Small intestine (tissue), 7 donors: ENCODE results near the gene MLXIPL. TPM values are rescaled to one million over a fixed set of nuclear protein-coding genes. Genes with fewer than 3 reads are reported as not detected.

Source experiments
- DNase-seq, 2 donors: peaks; one replicate each; pipeline versions ENCODE4 v3.0.0 to v3.0.0-alpha.2; 2013
- FAIRE-seq: peaks from 2 replicates; lab custom pipeline; 2012; peaks lifted over from hg19 to GRCh38; lab: Jason Lieb, UNC
- H3K27ac ChIP-seq, 3 donors: one replicate each; pipeline ENCODE4 v1.5.1; 2013; ENCODE audit warnings: low read length in 2 of 3, mild to moderate bottlenecking in 2 of 3, control low read depth in 1 of 3, inconsistent platforms in 1 of 3, low read depth in 1 of 3, moderate library complexity in 1 of 3
- H3K27me3 ChIP-seq, 3 donors: one replicate each; pipeline ENCODE4 v1.6.1; 2013; ENCODE audit warnings: low read length in 3 of 3, inconsistent platforms in 1 of 3; ENCODE audit not compliant: control insufficient read depth in 3 of 3, insufficient read depth in 3 of 3
- H3K36me3 ChIP-seq, 3 donors: one replicate each; pipeline ENCODE4 v1.6.1; 2013; ENCODE audit warnings: low read length in 3 of 3, inconsistent platforms in 1 of 3, low read depth in 1 of 3, mild to moderate bottlenecking in 1 of 3, moderate library complexity in 1 of 3; ENCODE audit not compliant: control insufficient read depth in 3 of 3, insufficient read depth in 2 of 3
- H3K4me1 ChIP-seq, 3 donors: one replicate each; pipeline ENCODE4 v1.6.1; 2013; ENCODE audit warnings: low read length in 2 of 3, inconsistent platforms in 1 of 3, low read depth in 1 of 3, mild to moderate bottlenecking in 1 of 3, moderate library complexity in 1 of 3; ENCODE audit not compliant: control insufficient read depth in 3 of 3, insufficient read depth in 2 of 3
- H3K4me3 ChIP-seq, 3 donors: one replicate each; pipeline ENCODE4 v1.5.1; 2013; ENCODE audit warnings: low read length in 3 of 3, control low read depth in 1 of 3, inconsistent platforms in 1 of 3, low read depth in 1 of 3, mild to moderate bottlenecking in 1 of 3, moderate library complexity in 1 of 3
- H3K9me3 ChIP-seq, 2 donors: one replicate each; pipeline ENCODE4 v1.6.1; 2013; ENCODE audit warnings: low read depth in 1 of 2, low read length in 1 of 2; ENCODE audit not compliant: control insufficient read depth in 2 of 2, insufficient read depth in 1 of 2
- WGBS, 3 donors: extraction: QIAGEN DNeasy Blood & Tissue Kit; methylation state at CpG; one replicate each; pipeline ENCODE4 v1.1.7; 2013; 5-methylcytosine and 5-hydroxymethylcytosine counted together
- polyA plus RNA-seq, 4 donors: library from polyadenylated mRNA; stranded (reverse) in 3 of 4; unstranded in 1 of 4; fragments of 200-250 nt in 3 of 4; fragments of 120-200 nt in 1 of 4; gene quantifications; one replicate each; pipeline versions ENCODE4 v1.2.1 to v1.2.3, GENCODE V29; 2013
- donor health status: healthy with polysubstance abuse.
- donor health status: control.
- donor health status: control.
- donor health status: Bipolar disorder and iron deficiency.
- donor health status: healthy.

MLXIPL gene
- polyA plus RNA-seq, 4 donors: 95.8 to 208 (median 128) TPM

- DNase-seq: peak; percentile 51 to 63
- Histone ChIP-seq H3K9me3 (no peaks in the 10 kb centered on the region), H3K4me3 (no peak overlapping the region), H3K4me1 (peaks cover 0 to 23% (median 3%) of the 10 kb centered on the region in 3 donors), H3K36me3 (peaks cover 0 to 4% (median 0%) of the 10 kb centered on the region in 3 donors), H3K27ac (no peak overlapping the region), H3K27me3 (peaks cover 0 to 9% (median 7%) of the 10 kb centered on the region in 3 donors)
- no peak for FAIRE-seq
- WGBS, 3 donors: 33 to 41% (median 33%) methylated on average over 9 of the region's 9 CpGs
Observed at GRCh38 chr7:73649576-73649975, 25.3 kb upstream of the MLXIPL start.

GRCh38 chr7:73648593-73649332 is 24.4 kb upstream of the MLXIPL start:
- Histone ChIP-seq H3K27me3 (peaks cover 0 to 9% (median 7%) of the 10 kb centered on the region in 3 donors), H3K4me3 (peak overlapping the region in 1 of 3 donors; percentile 36), H3K9me3 (no peaks in the 10 kb centered on the region), H3K27ac (peak overlapping the region in 2 of 3 donors; percentile 48 to 73), H3K4me1 (peaks cover 0 to 23% (median 3%) of the 10 kb centered on the region in 3 donors), H3K36me3 (peaks cover 0 to 12% (median 0%) of the 10 kb centered on the region in 3 donors)
- DNase-seq: no peak
- no peak for FAIRE-seq
- WGBS, 3 donors: 21 to 46% (median 45%) methylated on average over 1 of the region's 1 CpG

GRCh38 chr7:73647725-73648592 is 23.6 kb upstream of the MLXIPL start:
- WGBS, 3 donors: 1% methylated on average over 51 to 62 of the region's 62 CpGs
- peaks cover 0 to 9% (median 7%) of the 10 kb centered on the region in 3 donors for H3K27me3 ChIP-seq
- peaks cover 0 to 23% (median 3%) of the 10 kb centered on the region in 3 donors for H3K4me1 ChIP-seq
- peaks cover 0 to 17% (median 0%) of the 10 kb centered on the region in 3 donors for H3K36me3 ChIP-seq
- DNase-seq (peak; percentile 93 to 95), FAIRE-seq (no peak)
- H3K27ac ChIP-seq: peak overlapping the region; percentile 48 to 97 (median 70)
- H3K4me3 ChIP-seq: peak overlapping the region in 2 of 3 donors; percentile 60 to 82
- H3K9me3 ChIP-seq: no peaks in the 10 kb centered on the region

- peak overlapping the region in 2 of 3 donors; percentile 60 to 82 for H3K4me3 ChIP-seq
- peaks cover 0 to 10% (median 7%) of the 10 kb centered on the region in 3 donors for H3K27me3 ChIP-seq
- DNase-seq (no peak), FAIRE-seq (no peak)
- H3K4me1 ChIP-seq: peaks cover 0 to 23% (median 3%) of the 10 kb centered on the region in 3 donors
- 15 to 39% (median 37%) methylated on average over 12 to 16 of the region's 16 CpGs for WGBS, 3 donors
- peaks cover 0 to 26% (median 0%) of the 10 kb centered on the region in 3 donors for H3K36me3 ChIP-seq
- H3K27ac ChIP-seq: peak overlapping the region; percentile 54 to 97 (median 74)
- peaks cover 0 to 3% of the 10 kb centered on the region in 2 donors for H3K9me3 ChIP-seq
Observed at GRCh38 chr7:73646785-73647724, 22.7 kb upstream of the MLXIPL start.

GRCh38 chr7:73645643-73646174 is 21.4 kb upstream of the MLXIPL start:
- 16 to 51% (median 31%) methylated on average over 4 of the region's 4 CpGs for WGBS, 3 donors
- peak overlapping the region in 2 of 3 donors; percentile 60 to 82 for H3K4me3 ChIP-seq
- DNase-seq (peak in 1 of 2 donors; percentile 33), FAIRE-seq (no peak)
- H3K27ac ChIP-seq: peak overlapping the region in 2 of 3 donors; percentile 10 to 97
- H3K27me3 ChIP-seq: peaks cover 0 to 10% (median 7%) of the 10 kb centered on the region in 3 donors
- H3K4me1 ChIP-seq: peaks cover 0 to 23% (median 3%) of the 10 kb centered on the region in 3 donors
- peaks cover 0 to 17% of the 10 kb centered on the region in 2 donors for H3K9me3 ChIP-seq
- H3K36me3 ChIP-seq: peaks cover 0 to 31% (median 0%) of the 10 kb centered on the region in 3 donors

GRCh38 chr7:73644688-73645286 is 20.5 kb upstream of the MLXIPL start:
- H3K27me3 ChIP-seq: peaks cover 0 to 7% (median 7%) of the 10 kb centered on the region in 3 donors
- DNase-seq (peak in 1 of 2 donors; percentile 65), FAIRE-seq (no peak)

GRCh38 chr7:73642834-73643233 is 18.5 kb upstream of the MLXIPL start:
- Histone ChIP-seq H3K4me1 (peaks cover 0 to 6% (median 0%) of the 10 kb centered on the region in 3 donors), H3K27ac (no peak overlapping the region), H3K27me3 (peaks cover 0 to 7% (median 4%) of the 10 kb centered on the region in 3 donors), H3K9me3 (peaks cover 0 to 19% of the 10 kb centered on the region in 2 donors), H3K36me3 (peaks cover 0 to 39% (median 0%) of the 10 kb centered on the region in 3 donors), H3K4me3 (no peak overlapping the region)
- 68 to 87% (median 74%) methylated on average over 2 of the region's 2 CpGs for WGBS, 3 donors
- no peak for DNase-seq
- no peak for FAIRE-seq

More at GRCh38 chr7:73644688-73645286, 20.5 kb upstream of the MLXIPL start:
- H3K9me3 ChIP-seq: peaks cover 0 to 19% of the 10 kb centered on the region in 2 donors
- H3K36me3 ChIP-seq: peaks cover 0 to 34% (median 0%) of the 10 kb centered on the region in 3 donors
- H3K27ac ChIP-seq: peak overlapping the region in 1 of 3 donors; percentile 97
- 51 to 68% (median 59%) methylated on average over 5 of the region's 5 CpGs for WGBS, 3 donors
- H3K4me1 ChIP-seq: peaks cover 0 to 22% (median 3%) of the 10 kb centered on the region in 3 donors
- H3K4me3 ChIP-seq: peak overlapping the region in 1 of 3 donors; percentile 82
